ENCODE data around the gene IL22RA2. TPM values are rescaled to one million over a fixed set of nuclear protein-coding genes. Genes with fewer than 3 reads are reported as not detected.
A peak's percentile ranks its signal among the peaks of the same experiment; 100 is the strongest.

IL22RA2 gene
- total and polyA plus RNA-seq, 9 of the 15 experiments (the other 6 are each of a cell fraction or from before 2014, with no cell fraction given), result 0.03 TPM; not detected in 8

DNA sequence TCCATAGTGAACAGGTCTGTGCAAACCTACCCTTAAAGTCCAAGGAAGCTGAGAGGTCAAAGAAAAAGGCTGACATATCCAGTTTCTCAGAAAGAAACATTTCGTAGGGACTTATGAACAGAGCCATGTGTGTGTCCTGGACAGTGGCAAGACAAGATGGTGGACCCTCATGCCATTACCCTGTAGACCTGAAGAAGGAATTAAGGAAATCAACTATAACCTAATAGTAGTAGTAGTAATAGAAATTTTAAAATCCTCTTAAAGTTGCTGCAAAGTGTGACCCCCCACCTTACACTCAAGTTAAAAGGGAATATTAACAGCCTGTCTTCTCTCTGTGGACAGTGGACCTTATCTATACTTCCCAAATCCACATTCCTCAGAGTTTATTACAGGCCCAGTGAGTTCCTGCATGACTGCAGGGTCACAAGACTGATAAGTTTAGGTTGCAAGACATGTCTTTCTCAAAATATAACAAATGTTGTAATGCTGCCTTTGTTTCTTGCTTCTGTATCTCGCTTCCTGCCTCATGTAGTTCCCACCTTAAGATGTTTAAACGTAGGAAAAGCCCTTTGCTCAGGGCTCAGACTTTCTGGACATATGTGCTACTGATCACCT, 10.6 kb downstream of the IL22RA2 start (continued):
- TF ChIP-seq, protein P1, sequence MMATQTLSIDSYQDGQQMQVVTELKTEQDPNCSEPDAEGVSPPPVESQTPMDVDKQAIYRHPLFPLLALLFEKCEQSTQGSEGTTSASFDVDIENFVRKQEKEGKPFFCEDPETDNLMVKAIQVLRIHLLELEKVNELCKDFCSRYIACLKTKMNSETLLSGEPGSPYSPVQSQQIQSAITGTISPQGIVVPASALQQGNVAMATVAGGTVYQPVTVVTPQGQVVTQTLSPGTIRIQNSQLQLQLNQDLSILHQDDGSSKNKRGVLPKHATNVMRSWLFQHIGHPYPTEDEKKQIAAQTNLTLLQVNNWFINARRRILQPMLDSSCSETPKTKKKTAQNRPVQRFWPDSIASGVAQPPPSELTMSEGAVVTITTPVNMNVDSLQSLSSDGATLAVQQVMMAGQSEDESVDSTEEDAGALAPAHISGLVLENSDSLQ (IDR thresholded peaks at IDR 0.05), result no peak
- TF ChIP-seq ZNF239 (CRISPR knock-in tag; IDR thresholded peaks at IDR 0.05) (peak; percentile 7; the same call in 1 of the 2 replicates), SMARCB1 (IDR thresholded peaks at IDR 0.05; ENCODE audit: insufficient read length, low read depth) (no peak), ERF (CRISPR knock-in tag; IDR thresholded peaks at IDR 0.05) (0 out of 2 replicates have a peak, but pooled peaks have one; percentile 14), RCOR1 (IDR thresholded peaks at IDR 0.05; ENCODE audit: borderline replicate concordance in 1 of 2, low read depth in 2 of 2, low read length in 2 of 2) (no peak), JUND (IDR thresholded peaks at IDR 0.05; ENCODE audit: borderline replicate concordance, low read depth, low read length) (peak; percentile 38; the same call in 1 of the 2 replicates), JUND (tag; IDR thresholded peaks at IDR 0.05; ENCODE audit: borderline replicate concordance, low read depth, low read length) (no peak), TBL1XR1 (IDR thresholded peaks at IDR 0.05; ENCODE audit: low read length in 2 of 2) (no peak), SMARCE1 (IDR thresholded peaks at IDR 0.05) (peak; percentile 39; the same call in 1 of the 2 replicates), TCF3 (CRISPR knock-in tag; IDR thresholded peaks at IDR 0.05) (peak; percentile 88), IFI16 (CRISPR knock-in tag; IDR thresholded peaks at IDR 0.05) (no peak), PTRF (tag; IDR thresholded peaks at IDR 0.05) (0 out of 2 replicates have a peak, but pooled peaks have one; percentile 5), SMAD4 (CRISPR knock-in tag; conservative IDR thresholded peaks at IDR 0.05) (peak; percentile 69), TRIM24 (IDR thresholded peaks at IDR 0.05) (peak in 1 of 2 experiments; percentile 70; a peak in 1 of 4 replicates), LEF1 (IDR thresholded peaks at IDR 0.05) (peak; percentile 75; the same call in 1 of the 2 replicates), KDM1A (IDR thresholded peaks at IDR 0.05) (no peak), L3MBTL2 (IDR thresholded peaks at IDR 0.05) (peak; percentile 12; the same call in 1 of the 2 replicates), SOX6 (IDR thresholded peaks at IDR 0.05) (peak; percentile 62), MAFF (IDR thresholded peaks at IDR 0.05; ENCODE audit: low read length) (no peak), FOXA3 (CRISPR knock-in tag; conservative IDR thresholded peaks at IDR 0.05 in 1 of 2, IDR thresholded peaks at IDR 0.05 in 1 of 2) (peak in 1 of 2 experiments; percentile 40; a peak in 1 of 4 replicates)
- TF ChIP-seq, protein P2, sequence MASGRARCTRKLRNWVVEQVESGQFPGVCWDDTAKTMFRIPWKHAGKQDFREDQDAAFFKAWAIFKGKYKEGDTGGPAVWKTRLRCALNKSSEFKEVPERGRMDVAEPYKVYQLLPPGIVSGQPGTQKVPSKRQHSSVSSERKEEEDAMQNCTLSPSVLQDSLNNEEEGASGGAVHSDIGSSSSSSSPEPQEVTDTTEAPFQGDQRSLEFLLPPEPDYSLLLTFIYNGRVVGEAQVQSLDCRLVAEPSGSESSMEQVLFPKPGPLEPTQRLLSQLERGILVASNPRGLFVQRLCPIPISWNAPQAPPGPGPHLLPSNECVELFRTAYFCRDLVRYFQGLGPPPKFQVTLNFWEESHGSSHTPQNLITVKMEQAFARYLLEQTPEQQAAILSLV (tag; IDR thresholded peaks at IDR 0.05), result no peak
- TF ChIP-seq, protein P3, sequence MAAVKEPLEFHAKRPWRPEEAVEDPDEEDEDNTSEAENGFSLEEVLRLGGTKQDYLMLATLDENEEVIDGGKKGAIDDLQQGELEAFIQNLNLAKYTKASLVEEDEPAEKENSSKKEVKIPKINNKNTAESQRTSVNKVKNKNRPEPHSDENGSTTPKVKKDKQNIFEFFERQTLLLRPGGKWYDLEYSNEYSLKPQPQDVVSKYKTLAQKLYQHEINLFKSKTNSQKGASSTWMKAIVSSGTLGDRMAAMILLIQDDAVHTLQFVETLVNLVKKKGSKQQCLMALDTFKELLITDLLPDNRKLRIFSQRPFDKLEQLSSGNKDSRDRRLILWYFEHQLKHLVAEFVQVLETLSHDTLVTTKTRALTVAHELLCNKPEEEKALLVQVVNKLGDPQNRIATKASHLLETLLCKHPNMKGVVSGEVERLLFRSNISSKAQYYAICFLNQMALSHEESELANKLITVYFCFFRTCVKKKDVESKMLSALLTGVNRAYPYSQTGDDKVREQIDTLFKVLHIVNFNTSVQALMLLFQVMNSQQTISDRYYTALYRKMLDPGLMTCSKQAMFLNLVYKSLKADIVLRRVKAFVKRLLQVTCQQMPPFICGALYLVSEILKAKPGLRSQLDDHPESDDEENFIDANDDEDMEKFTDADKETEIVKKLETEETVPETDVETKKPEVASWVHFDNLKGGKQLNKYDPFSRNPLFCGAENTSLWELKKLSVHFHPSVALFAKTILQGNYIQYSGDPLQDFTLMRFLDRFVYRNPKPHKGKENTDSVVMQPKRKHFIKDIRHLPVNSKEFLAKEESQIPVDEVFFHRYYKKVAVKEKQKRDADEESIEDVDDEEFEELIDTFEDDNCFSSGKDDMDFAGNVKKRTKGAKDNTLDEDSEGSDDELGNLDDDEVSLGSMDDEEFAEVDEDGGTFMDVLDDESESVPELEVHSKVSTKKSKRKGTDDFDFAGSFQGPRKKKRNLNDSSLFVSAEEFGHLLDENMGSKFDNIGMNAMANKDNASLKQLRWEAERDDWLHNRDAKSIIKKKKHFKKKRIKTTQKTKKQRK (IDR thresholded peaks at IDR 0.05; ENCODE audit: borderline replicate concordance, low read depth, low read length), result no peak
- TF ChIP-seq, protein P4, sequence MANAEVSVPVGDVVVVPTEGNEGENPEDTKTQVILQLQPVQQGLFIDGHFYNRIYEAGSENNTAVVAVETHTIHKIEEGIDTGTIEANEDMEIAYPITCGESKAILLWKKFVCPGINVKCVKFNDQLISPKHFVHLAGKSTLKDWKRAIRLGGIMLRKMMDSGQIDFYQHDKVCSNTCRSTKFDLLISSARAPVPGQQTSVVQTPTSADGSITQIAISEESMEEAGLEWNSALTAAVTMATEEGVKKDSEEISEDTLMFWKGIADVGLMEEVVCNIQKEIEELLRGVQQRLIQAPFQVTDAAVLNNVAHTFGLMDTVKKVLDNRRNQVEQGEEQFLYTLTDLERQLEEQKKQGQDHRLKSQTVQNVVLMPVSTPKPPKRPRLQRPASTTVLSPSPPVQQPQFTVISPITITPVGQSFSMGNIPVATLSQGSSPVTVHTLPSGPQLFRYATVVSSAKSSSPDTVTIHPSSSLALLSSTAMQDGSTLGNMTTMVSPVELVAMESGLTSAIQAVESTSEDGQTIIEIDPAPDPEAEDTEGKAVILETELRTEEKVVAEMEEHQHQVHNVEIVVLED (CRISPR knock-in tag; IDR thresholded peaks at IDR 0.05), result peak; percentile 18; the same call in 1 of the 2 replicates

Measured in K562 (cell line).